ENCODE data around the gene MLLT3.

DNA sequence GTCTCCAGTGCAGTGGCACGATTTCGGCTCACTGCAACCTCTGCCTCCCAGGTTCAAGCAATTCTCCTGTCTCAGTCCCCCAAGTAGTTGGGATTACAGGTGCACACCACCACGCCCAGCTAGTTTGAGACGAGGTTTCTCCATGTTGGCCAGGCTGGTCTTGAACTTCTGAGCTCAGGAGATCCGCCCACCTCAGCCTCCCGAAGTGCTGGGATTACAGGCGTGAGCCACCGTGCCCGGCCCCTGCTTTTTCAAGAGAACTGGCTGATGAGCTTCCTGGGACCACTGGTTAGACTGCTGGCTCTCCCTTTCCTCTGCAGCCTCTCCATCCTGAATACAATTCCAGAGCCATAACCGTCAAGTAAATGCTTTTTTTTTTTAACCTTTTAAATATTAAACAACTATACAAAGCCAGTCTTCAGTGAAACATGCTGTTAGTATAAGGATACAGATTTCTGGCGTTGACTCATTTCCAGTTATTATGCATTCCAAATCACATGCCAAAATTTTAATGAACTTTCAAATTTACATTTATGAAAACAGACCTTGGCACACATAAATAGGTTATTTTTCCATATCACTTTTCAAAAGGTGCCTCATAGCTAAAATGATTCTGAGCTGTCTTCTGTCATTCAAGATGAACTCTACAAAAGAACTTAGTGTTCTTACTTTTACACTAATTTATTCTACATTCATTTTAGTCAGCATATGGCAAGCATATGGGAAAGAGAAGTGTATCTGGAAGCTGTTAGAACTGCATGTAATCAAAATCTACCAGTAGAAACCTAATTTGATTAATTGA lies 116.0 kb downstream of the MLLT3 start:
- TF ChIP-seq CTCF (IDR thresholded peaks at IDR 0.05) (no peak), POLR2AphosphoS5 (IDR thresholded peaks at IDR 0.05) (no peak), POLR2A (IDR thresholded peaks at IDR 0.05) (no peak)

Measured in suprapubic skin (tissue), 4 donors.